ENCODE data around the gene EIF4A3. TPM values are rescaled to one million over a fixed set of nuclear protein-coding genes. Genes with fewer than 3 reads are reported as not detected.

Gene EIF4A3
- total RNA-seq, 1 experiment from 2014 or later: 155 TPM

DNA sequence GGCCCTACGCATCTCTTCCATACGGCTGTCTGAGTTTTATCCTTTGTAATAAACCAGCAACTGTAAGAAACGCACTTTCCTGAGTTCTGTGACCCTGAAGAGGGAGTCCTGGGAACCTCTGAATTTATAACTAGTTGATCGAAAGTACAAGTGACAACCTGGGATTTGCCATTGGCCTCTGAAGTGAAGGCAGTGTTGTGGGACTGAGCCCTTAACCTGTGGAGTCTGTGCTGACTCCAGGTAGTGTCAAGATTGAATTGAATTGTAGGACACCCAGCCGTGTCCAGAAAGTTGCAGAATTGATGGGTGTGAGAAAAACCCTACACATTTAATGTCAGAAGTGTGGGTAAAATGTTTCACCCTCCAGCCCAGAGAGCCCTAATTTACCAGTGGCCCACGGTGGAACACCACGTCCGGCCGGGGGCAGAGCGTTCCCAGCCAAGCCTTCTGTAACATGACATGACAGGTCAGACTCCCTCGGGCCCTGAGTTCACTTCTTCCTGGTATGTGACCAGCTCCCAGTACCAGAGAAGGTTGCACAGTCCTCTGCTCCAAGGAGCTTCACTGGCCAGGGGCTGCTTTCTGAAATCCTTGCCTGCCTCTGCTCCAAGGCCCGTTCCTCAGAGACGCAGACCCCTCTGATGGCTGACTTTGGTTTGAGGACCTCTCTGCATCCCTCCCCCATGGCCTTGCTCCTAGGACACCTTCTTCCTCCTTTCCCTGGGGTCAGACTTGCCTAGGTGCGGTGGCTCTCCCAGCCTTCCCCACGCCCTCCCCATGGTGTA, 44.1 kb downstream of the EIF4A3 start:
- POLR2A ChIA-PET (ENCODE audit: low non-redundant PET): no interaction called here
- CTCF ChIA-PET: no interaction called here
- no peak for TF ChIP-seq EZH2 (IDR thresholded peaks at IDR 0.05; ENCODE audit: borderline replicate concordance, low read depth, low read length, poor library complexity, severe bottlenecking)
- TF ChIP-seq, protein P1, sequence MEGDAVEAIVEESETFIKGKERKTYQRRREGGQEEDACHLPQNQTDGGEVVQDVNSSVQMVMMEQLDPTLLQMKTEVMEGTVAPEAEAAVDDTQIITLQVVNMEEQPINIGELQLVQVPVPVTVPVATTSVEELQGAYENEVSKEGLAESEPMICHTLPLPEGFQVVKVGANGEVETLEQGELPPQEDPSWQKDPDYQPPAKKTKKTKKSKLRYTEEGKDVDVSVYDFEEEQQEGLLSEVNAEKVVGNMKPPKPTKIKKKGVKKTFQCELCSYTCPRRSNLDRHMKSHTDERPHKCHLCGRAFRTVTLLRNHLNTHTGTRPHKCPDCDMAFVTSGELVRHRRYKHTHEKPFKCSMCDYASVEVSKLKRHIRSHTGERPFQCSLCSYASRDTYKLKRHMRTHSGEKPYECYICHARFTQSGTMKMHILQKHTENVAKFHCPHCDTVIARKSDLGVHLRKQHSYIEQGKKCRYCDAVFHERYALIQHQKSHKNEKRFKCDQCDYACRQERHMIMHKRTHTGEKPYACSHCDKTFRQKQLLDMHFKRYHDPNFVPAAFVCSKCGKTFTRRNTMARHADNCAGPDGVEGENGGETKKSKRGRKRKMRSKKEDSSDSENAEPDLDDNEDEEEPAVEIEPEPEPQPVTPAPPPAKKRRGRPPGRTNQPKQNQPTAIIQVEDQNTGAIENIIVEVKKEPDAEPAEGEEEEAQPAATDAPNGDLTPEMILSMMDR (conservative IDR thresholded peaks at IDR 0.05; ENCODE audit: low read depth, low read length): no peak
- intact Hi-C loops (cut with micrococcal nuclease; ENCODE audit: unreplicated experiment): no loop called here
- H3K27ac ChIP-seq (ENCODE audit: low read depth, low read length, poor library complexity, severe bottlenecking): no peak overlapping the region
- H3K36me3 ChIP-seq (ENCODE audit: insufficient read depth, low read length, poor library complexity, severe bottlenecking): no peaks in the 10 kb centered on the region
- no TSS peak for BruUV-seq (replicated peaks)
- no peak overlapping the region for H3K4me3 ChIP-seq (ENCODE audit: low read depth, low read length, poor library complexity, severe bottlenecking)
- no peak for DNase-seq (ENCODE audit: low spot score)
- H3K9me3 ChIP-seq (ENCODE audit: low read depth, low read length, poor library complexity, severe bottlenecking): no peaks in the 10 kb centered on the region
- H3K4me1 ChIP-seq (ENCODE audit: insufficient read depth, low read length, poor library complexity, severe bottlenecking): peaks cover 10% of the 10 kb centered on the region
- no peaks in the 10 kb centered on the region for H3K27me3 ChIP-seq (replicated peaks; ENCODE audit: insufficient read depth, low read depth, low read length, poor library complexity)

DNA sequence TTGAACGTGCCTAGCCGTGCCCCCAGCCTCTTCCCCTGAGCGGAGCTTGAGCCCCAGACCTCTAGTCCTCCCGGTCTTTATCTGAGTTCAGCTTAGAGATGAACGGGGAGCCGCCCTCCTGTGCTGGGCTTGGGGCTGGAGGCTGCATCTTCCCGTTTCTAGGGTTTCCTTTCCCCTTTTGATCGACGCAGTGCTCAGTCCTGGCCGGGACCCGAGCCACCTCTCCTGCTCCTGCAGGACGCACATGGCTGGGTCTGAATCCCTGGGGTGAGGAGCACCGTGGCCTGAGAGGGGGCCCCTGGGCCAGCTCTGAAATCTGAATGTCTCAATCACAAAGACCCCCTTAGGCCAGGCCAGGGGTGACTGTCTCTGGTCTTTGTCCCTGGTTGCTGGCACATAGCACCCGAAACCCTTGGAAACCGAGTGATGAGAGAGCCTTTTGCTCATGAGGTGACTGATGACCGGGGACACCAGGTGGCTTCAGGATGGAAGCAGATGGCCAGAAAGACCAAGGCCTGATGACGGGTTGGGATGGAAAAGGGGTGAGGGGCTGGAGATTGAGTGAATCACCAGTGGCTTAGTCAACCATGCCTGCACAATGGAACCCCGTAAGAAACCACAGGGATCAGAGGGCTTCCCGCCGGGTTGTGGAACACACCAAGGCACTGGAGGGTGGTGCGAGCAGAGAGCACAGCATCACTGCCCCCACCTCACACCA, 44.8 kb downstream of the EIF4A3 start:
- no peaks in the 10 kb centered on the region for H3K27me3 ChIP-seq (replicated peaks; ENCODE audit: insufficient read depth, low read depth, low read length, poor library complexity)
- intact Hi-C loops (cut with micrococcal nuclease; ENCODE audit: unreplicated experiment): no loop called here
- DNase-seq (ENCODE audit: low spot score): peak; percentile 27
- H3K9me3 ChIP-seq (ENCODE audit: low read depth, low read length, poor library complexity, severe bottlenecking): no peaks in the 10 kb centered on the region
- BruUV-seq (replicated peaks): TSS peak; percentile 68
- peaks cover 10% of the 10 kb centered on the region for H3K4me1 ChIP-seq (ENCODE audit: insufficient read depth, low read length, poor library complexity, severe bottlenecking)
- H3K36me3 ChIP-seq (ENCODE audit: insufficient read depth, low read length, poor library complexity, severe bottlenecking): no peaks in the 10 kb centered on the region
- ChIA-PET CTCF (interaction anchor here (0.6 to 1.0 kb wide), 12 partner anchors 8 to 70 kb away, joined by 3 to 5 read pairs (median 3); partner anchors contain the start of gene EIF4A3), POLR2A (ENCODE audit: low non-redundant PET) (interaction anchor here (0.6 kb wide), 1 partner anchor 177 kb away, joined by 3 read pairs; no protein-coding TSS in a partner anchor)
- H3K4me3 ChIP-seq (ENCODE audit: low read depth, low read length, poor library complexity, severe bottlenecking): peak overlapping the region; percentile 84
- peak overlapping the region; percentile 80 for H3K27ac ChIP-seq (ENCODE audit: low read depth, low read length, poor library complexity, severe bottlenecking)
- TF ChIP-seq, protein P1 (conservative IDR thresholded peaks at IDR 0.05; ENCODE audit: low read depth, low read length): no peak
- TF ChIP-seq EZH2 (IDR thresholded peaks at IDR 0.05; ENCODE audit: borderline replicate concordance, low read depth, low read length, poor library complexity, severe bottlenecking): no peak

DNA sequence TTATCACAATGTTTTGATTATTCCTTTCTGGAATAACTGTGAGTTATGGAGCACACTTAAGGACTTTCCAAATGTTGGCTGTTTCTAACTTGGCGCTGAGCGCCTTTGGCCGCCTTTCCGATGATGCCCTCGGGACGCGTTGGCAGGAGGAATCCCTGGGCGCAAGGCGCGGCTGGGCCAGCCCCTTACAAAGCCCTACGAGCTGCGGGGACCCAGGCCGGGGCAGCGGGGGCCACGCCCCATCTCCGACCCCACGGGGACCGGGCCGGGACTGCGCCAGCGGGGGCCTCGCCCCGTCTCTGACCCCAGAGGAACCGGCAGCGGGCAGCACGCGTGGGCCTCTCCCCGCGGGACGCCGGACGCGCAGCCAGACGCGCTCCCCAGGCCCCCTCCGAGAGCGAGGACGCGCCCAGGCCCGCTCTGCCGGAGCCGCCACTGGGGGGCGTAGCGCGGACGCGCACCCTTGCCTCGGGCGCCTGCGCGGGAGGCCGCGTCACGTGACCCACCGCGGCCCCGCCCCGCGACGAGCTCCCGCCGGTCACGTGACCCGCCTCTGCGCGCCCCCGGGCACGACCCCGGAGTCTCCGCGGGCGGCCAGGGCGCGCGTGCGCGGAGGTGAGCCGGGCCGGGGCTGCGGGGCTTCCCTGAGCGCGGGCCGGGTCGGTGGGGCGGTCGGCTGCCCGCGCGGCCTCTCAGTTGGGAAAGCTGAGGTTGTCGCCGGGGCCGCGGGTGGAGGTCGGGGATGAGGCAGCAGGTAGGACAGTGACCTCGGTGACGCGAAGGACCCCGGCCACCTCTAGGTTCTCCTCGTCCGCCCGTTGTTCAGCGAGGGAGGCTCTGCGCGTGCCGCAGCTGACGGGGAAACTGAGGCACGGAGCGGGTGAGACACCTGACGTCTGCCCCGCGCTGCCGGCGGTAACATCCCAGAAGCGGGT, 45.6 kb downstream of the EIF4A3 start, which contains the start of gene GAA:
GAA (plus strand) TSS at position 571 of the 935 bp plus-strand sequence. CDS start 3,006 bp downstream, outside the sequence.
- Histone ChIP-seq H3K27me3 (replicated peaks; ENCODE audit: insufficient read depth, low read depth, low read length, poor library complexity) (no peaks in the 10 kb centered on the region), H3K9me3 (ENCODE audit: low read depth, low read length, poor library complexity, severe bottlenecking) (no peaks in the 10 kb centered on the region), H3K4me1 (ENCODE audit: insufficient read depth, low read length, poor library complexity, severe bottlenecking) (peaks cover 8% of the 10 kb centered on the region), H3K4me3 (ENCODE audit: low read depth, low read length, poor library complexity, severe bottlenecking) (peak within 1 kb of the TSS; percentile 84), H3K27ac (ENCODE audit: low read depth, low read length, poor library complexity, severe bottlenecking) (peak within 1 kb of the TSS; percentile 80), H3K36me3 (ENCODE audit: insufficient read depth, low read length, poor library complexity, severe bottlenecking) (no peaks in the 10 kb centered on the region)
- intact Hi-C loops (cut with micrococcal nuclease; ENCODE audit: unreplicated experiment): no loop called here
- TF ChIP-seq, protein P1 (conservative IDR thresholded peaks at IDR 0.05; ENCODE audit: low read depth, low read length): peak; percentile 61
- no peak for TF ChIP-seq EZH2 (IDR thresholded peaks at IDR 0.05; ENCODE audit: borderline replicate concordance, low read depth, low read length, poor library complexity, severe bottlenecking)
- DNase-seq (ENCODE audit: low spot score): peak; percentile 91
- no TSS peak for BruUV-seq (replicated peaks)
- ChIA-PET POLR2A (ENCODE audit: low non-redundant PET) (interaction anchor here (0.6 kb wide), 1 partner anchor 178 kb away, joined by 3 read pairs; no protein-coding TSS in a partner anchor), CTCF (interaction anchor here (0.6 to 1.0 kb wide), 13 partner anchors 9 to 260 kb away, joined by 3 to 5 read pairs (median 3); partner anchors contain the start of gene EIF4A3)
